Gastroesophageal sphincter (tissue), 4 donors: ENCODE measurements around the gene ANXA1. TPM values are rescaled to one million over a fixed set of nuclear protein-coding genes. Genes with fewer than 3 reads are reported as not detected.
A peak's percentile ranks its signal among the peaks of the same experiment; 100 is the strongest.

Experiments used
- ATAC-seq: fragments of 150-250 bp; one replicate; pipeline ENCODE4 v1.9.1; 2016; ENCODE audit warnings: mild to moderate bottlenecking, moderate library complexity
- H3K27ac ChIP-seq, 4 donors: fragments of 200-600 bp; sonication (generic) in 3 of 4; 1 replicate in 3 of 4; 2 replicates in 1 of 4; pipeline ENCODE4 v1.5.1; 2016 to 2019
- H3K27me3 ChIP-seq: fragments of 200-600 bp; sonication (generic); one replicate; pipeline ENCODE4 v1.5.1; 2019
- H3K36me3 ChIP-seq, 2 donors: fragments of 200-600 bp; sonication (generic); one replicate each; pipeline ENCODE4 v1.5.1; 2019; ENCODE audit warnings: control low read depth in 1 of 2
- H3K4me1 ChIP-seq, 3 donors: fragments of 200-600 bp; sonication (generic); 1 replicate in 2 of 3; 2 replicates in 1 of 3; pipeline ENCODE4 v1.5.1; 2016 to 2019; ENCODE audit warnings: control low read depth in 2 of 3
- H3K4me3 ChIP-seq, 2 donors: fragments of 200-600 bp; sonication (generic); one replicate each; pipeline ENCODE4 v1.5.1; 2019; ENCODE audit warnings: mild to moderate bottlenecking in 1 of 2, moderate library complexity in 1 of 2
- H3K9me3 ChIP-seq, 3 donors: fragments of 200-600 bp; sonication (generic); one replicate each; pipeline ENCODE4 v1.5.1; 2017 to 2019; ENCODE audit warnings: control low read depth in 2 of 3
- EP300 ChIP-seq: sonication (generic); formaldehyde crosslinking; IDR thresholded peaks from one replicate; pipeline ENCODE4 v1.6.1; 2017; ENCODE audit warnings: antibody characterized with exemption, mild to moderate bottlenecking
- POLR2A ChIP-seq, 2 donors: fragments of 450-650 bp; IDR thresholded peaks; one replicate each; pipeline ENCODE4 v1.6.1; 2017; ENCODE audit warnings: antibody characterized with exemption in 2 of 2, mild to moderate bottlenecking in 2 of 2, moderate library complexity in 1 of 2
- POLR2AphosphoS5 ChIP-seq: sonication (generic); formaldehyde crosslinking; IDR thresholded peaks from one replicate; pipeline ENCODE4 v1.6.1; 2017; ENCODE audit warnings: antibody characterized with exemption
- WGBS, 2 donors: methylation state at CpG; one replicate each; pipeline ENCODE4 v1.1.5; 2018; ENCODE audit warnings: low coverage in 1 of 2; 5-methylcytosine and 5-hydroxymethylcytosine counted together
- total RNA-seq, 4 donors: library from RNA; depleted of rRNA; stranded (reverse); fragments of >200 nt; gene quantifications; one replicate each; pipeline ENCODE4 v1.1.0, GENCODE V29; 2016
- TF ChIP-seq, protein P1 (sequence below), 4 experiments: fragments of 200-600 bp in 2 of 4; fragments of 450-650 bp in 2 of 4; sonication (generic) in 1 of 4; IDR thresholded peaks; one replicate each; pipeline ENCODE4 v1.5.1; 2017 to 2019; ENCODE audit warnings: antibody characterized with exemption in 4 of 4, mild to moderate bottlenecking in 2 of 4, moderate library complexity in 2 of 4

Gene ANXA1
- total RNA-seq, 4 donors from 2014 or later = 228 to 763 (median 356) TPM

DNA sequence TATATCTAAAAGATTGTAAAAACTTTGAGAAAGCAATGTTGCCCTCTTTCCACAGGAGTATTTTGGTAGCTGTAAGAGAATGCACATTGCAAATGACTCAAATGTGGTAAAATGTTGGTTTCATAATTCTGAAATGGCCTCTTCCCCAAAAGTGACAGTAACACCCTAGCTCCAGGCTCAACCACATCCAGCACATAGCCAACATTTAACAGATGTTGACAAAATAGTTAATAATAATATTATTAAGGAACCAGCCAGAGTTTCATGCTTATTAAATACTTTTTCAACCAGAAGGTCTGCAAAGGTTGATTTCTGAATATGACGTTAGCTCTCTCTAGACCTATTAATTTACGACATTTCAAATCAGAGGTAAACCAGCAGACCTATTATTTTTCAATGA lies 1.3 kb downstream of the ANXA1 start:
- no peaks in the 10 kb centered on the region for H3K9me3 ChIP-seq
- H3K27ac ChIP-seq = peak overlapping the region; percentile 78 to 92 (median 80)
- peaks cover 17 to 82% (median 29%) of the 10 kb centered on the region in 3 donors for H3K4me1 ChIP-seq
- TF ChIP-seq POLR2A (IDR thresholded peaks at IDR 0.05) (no peak), EP300 (no peak), POLR2AphosphoS5 (no peak)
- TF ChIP-seq, protein P1, sequence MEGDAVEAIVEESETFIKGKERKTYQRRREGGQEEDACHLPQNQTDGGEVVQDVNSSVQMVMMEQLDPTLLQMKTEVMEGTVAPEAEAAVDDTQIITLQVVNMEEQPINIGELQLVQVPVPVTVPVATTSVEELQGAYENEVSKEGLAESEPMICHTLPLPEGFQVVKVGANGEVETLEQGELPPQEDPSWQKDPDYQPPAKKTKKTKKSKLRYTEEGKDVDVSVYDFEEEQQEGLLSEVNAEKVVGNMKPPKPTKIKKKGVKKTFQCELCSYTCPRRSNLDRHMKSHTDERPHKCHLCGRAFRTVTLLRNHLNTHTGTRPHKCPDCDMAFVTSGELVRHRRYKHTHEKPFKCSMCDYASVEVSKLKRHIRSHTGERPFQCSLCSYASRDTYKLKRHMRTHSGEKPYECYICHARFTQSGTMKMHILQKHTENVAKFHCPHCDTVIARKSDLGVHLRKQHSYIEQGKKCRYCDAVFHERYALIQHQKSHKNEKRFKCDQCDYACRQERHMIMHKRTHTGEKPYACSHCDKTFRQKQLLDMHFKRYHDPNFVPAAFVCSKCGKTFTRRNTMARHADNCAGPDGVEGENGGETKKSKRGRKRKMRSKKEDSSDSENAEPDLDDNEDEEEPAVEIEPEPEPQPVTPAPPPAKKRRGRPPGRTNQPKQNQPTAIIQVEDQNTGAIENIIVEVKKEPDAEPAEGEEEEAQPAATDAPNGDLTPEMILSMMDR (IDR thresholded peaks at IDR 0.05) = no peak
- WGBS, 2 donors = 3 to 25% methylated on average over 2 of the region's 2 CpGs
- H3K36me3 ChIP-seq = no peaks in the 10 kb centered on the region
- no peak for ATAC-seq
- peak overlapping the region; percentile 57 to 96 for H3K4me3 ChIP-seq
- H3K27me3 ChIP-seq = no peaks in the 10 kb centered on the region

DNA sequence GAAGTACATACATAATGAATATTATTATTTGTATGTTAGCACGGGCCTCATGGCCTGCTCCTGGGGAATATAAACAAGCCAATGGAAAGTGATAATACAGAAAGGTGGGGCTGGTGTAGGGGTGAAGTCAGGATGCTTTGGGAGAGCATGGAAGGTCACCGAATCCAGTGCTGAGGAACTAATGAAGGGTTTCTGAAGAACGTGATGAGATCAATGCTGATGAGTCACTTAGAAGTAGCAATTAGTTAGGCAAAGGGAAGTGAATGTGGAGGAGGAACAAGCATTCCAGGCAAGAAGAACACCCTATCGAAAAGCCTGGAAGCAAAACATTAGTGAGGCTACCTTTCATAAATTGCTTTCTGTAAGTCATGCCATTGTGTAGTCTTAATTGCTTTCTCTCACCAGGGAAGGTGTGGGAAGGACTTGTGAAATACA lies 2.1 kb downstream of the ANXA1 start:
- ATAC-seq = no peak
- Histone ChIP-seq H3K27me3 (no peaks in the 10 kb centered on the region), H3K27ac (peak overlapping the region; percentile 78 to 92 (median 80)), H3K4me1 (peaks cover 17 to 78% (median 25%) of the 10 kb centered on the region in 3 donors), H3K9me3 (no peaks in the 10 kb centered on the region), H3K36me3 (peaks cover 2 to 6% of the 10 kb centered on the region in 2 donors), H3K4me3 (peak overlapping the region; percentile 57 to 96)
- 35 to 36% methylated on average over 3 to 4 of the region's 4 CpGs for WGBS, 2 donors
- TF ChIP-seq POLR2AphosphoS5 = no peak
- TF ChIP-seq POLR2A (IDR thresholded peaks at IDR 0.05) = peak in 1 of 2 donors; percentile 19
- TF ChIP-seq, protein P1 (IDR thresholded peaks at IDR 0.05) = no peak

DNA sequence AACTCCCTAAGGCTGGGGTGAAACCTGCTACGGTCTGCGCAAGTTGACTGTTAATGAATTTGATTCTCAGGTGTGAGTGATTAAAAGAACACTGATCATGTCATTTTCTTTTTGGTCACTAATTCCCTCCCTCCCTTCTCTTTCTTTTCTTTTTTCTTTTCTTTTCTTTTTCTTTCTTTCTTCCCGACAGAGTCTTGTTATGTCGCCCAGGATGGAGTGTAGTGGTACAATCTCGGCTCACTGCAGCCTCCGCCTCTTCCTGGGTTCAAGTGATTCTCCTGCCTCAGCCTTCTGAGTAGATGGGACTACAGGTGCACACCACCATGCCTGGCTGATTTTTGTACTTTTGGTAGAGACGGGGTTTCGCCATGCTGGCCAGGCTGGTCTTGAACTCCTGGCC lies 2.6 kb downstream of the ANXA1 start:
- peaks cover 17 to 74% (median 20%) of the 10 kb centered on the region in 3 donors for H3K4me1 ChIP-seq
- TF ChIP-seq, protein P1 (IDR thresholded peaks at IDR 0.05) = no peak
- TF ChIP-seq POLR2AphosphoS5 = no peak
- 64 to 76% methylated on average over 4 to 6 of the region's 8 CpGs for WGBS, 2 donors
- H3K27me3 ChIP-seq = no peaks in the 10 kb centered on the region
- H3K27ac ChIP-seq = peak overlapping the region; percentile 78 to 92 (median 80)
- peaks cover 2 to 11% of the 10 kb centered on the region in 2 donors for H3K36me3 ChIP-seq
- H3K4me3 ChIP-seq = peak overlapping the region; percentile 57 to 96
- ATAC-seq = no peak
- no peaks in the 10 kb centered on the region for H3K9me3 ChIP-seq

DNA sequence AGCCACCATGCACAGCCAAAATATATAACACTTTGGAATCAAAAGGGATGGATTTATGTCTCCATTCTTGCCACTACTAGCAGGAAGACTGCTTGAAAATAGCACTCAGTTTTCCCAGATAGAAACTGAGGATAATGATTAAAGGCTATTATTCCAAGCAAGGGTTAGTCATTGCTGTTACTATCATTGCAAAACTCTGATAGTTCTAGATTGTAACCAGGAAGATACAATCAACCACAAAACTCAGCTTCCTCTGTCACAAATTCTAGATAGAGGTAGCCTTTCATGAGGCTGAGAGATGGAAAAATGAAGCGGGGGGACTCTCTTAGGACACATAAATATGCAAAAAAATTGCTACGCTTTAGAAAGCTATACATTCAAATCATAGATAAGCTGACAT lies 3.1 kb downstream of the ANXA1 start:
- no peak for ATAC-seq
- Histone ChIP-seq H3K27ac (peak overlapping the region in 2 of 4 donors; percentile 80 to 81), H3K27me3 (no peaks in the 10 kb centered on the region), H3K9me3 (no peaks in the 10 kb centered on the region), H3K4me1 (peaks cover 17 to 69% (median 19%) of the 10 kb centered on the region in 3 donors), H3K36me3 (peaks cover 2 to 15% of the 10 kb centered on the region in 2 donors), H3K4me3 (peak overlapping the region; percentile 57 to 96)
- TF ChIP-seq POLR2A (IDR thresholded peaks at IDR 0.05) = no peak
- TF ChIP-seq EP300 = no peak
- no peak for TF ChIP-seq POLR2AphosphoS5
- TF ChIP-seq, protein P1 (IDR thresholded peaks at IDR 0.05) = no peak
- WGBS, 2 donors = 75 to 86% methylated on average over 2 of the region's 2 CpGs

DNA sequence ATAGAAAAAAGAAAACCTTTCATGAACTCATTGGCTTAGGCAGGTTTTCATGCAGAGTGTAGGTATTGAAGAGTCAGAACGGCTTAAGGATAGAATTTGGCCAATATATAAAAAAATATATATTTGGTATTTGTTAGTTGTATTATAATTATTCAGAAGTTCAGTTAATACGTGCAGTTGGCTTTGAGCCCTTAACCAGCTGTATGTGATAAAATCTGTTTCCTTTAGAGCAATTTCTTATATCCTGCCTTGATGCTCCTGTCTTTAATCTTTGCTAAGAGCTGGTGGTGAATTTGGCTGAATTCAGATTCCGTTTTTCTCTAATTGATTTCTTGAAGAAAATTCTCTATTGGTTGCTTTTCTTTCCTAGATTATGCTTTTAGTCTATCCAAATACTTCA lies 3.7 kb downstream of the ANXA1 start:
- peaks cover 11 to 63% (median 14%) of the 10 kb centered on the region in 3 donors for H3K4me1 ChIP-seq
- no peak for ATAC-seq
- peak overlapping the region; percentile 17 to 57 for H3K4me3 ChIP-seq
- H3K9me3 ChIP-seq = no peaks in the 10 kb centered on the region
- 51 to 55% methylated on average over 3 of the region's 3 CpGs for WGBS, 2 donors
- no peaks in the 10 kb centered on the region for H3K27me3 ChIP-seq
- TF ChIP-seq, protein P1 (IDR thresholded peaks at IDR 0.05) = no peak
- TF ChIP-seq POLR2AphosphoS5 (no peak), EP300 (no peak), POLR2A (IDR thresholded peaks at IDR 0.05) (no peak)
- H3K36me3 ChIP-seq = peaks cover 2 to 22% of the 10 kb centered on the region in 2 donors
- no peak overlapping the region for H3K27ac ChIP-seq
